GM23338 (cell line): ENCODE measurements around the gene KISS1.

Source experiments
- CREB1 ChIP-seq: fragments of 250-450 bp; sonication (Bioruptor Pico); IDR thresholded peaks from 2 replicates; pipeline ENCODE4 v1.5.0; 2020; ENCODE audit warnings: low read depth, mild to moderate bottlenecking, moderate library complexity
- EZH2 ChIP-seq: fragments of 200-600 bp; sonication (generic); IDR thresholded peaks from one replicate; pipeline ENCODE4 v1.8.0; 2017; ENCODE audit warnings: antibody characterized with exemption, mild to moderate bottlenecking, low read depth; ENCODE audit not compliant: unreplicated experiment
- EZH2phosphoT487 ChIP-seq: fragments of 200-600 bp; sonication (generic); IDR thresholded peaks from one replicate; pipeline ENCODE4 v1.8.1; 2018; ENCODE audit warnings: antibody characterized with exemption; ENCODE audit not compliant: unreplicated experiment
- JUNB ChIP-seq: IDR thresholded peaks from one replicate; pipeline ENCODE4 v1.6.1; 2016; ENCODE audit warnings: antibody characterized with exemption; ENCODE audit not compliant: unreplicated experiment
- POLR2AphosphoS5 ChIP-seq: IDR thresholded peaks from 2 replicates; pipeline ENCODE4 v1.6.1; 2016; ENCODE audit warnings: antibody characterized with exemption, low read depth
- STAT1 ChIP-seq: IDR thresholded peaks from one replicate; pipeline ENCODE4 v1.6.1; 2016; ENCODE audit warnings: antibody characterized with exemption; ENCODE audit not compliant: unreplicated experiment
- ZNF331 ChIP-seq: fragments of 250-450 bp; sonication (Bioruptor Pico); IDR thresholded peaks from 2 replicates; pipeline ENCODE4 v1.5.0; 2020; ENCODE audit warnings: low read depth, mild to moderate bottlenecking, moderate library complexity
- TF ChIP-seq, protein P1 (sequence below): IDR thresholded peaks from one replicate; pipeline ENCODE4 v1.6.1; 2018; ENCODE audit warnings: antibody characterized with exemption; ENCODE audit not compliant: unreplicated experiment
- TF ChIP-seq, protein P2 (sequence below), 2 experiments: fragments of 200-600 bp in 1 of 2; sonication (generic) in 1 of 2; conservative IDR thresholded peaks; 2 replicates each; pipeline versions ENCODE4 v1.5.1 to v1.6.1; 2016 to 2017; ENCODE audit warnings: antibody characterized with exemption in 2 of 2, low read depth in 2 of 2, mild to moderate bottlenecking in 2 of 2, moderate library complexity in 1 of 2

DNA sequence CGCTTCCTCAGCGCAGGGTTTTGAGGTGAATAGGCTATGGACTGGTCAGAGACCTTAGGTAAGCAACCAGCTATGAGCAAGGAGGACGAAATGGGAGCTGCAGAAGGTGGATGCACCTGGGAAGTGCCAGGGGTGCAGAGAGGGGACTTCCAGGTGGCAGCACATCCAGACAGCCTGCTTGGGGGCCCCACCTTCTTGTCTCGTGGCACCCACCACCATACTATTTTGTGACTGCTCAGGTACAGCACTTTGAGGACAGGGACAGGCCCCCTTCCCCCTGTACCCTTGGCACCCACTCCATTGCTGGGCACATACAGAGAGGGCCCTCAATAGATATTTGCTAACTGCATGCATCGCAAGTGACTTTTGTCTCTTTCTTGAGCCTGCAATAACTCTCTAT lies 777 bp upstream of the KISS1 start:
- TF ChIP-seq, protein P1, sequence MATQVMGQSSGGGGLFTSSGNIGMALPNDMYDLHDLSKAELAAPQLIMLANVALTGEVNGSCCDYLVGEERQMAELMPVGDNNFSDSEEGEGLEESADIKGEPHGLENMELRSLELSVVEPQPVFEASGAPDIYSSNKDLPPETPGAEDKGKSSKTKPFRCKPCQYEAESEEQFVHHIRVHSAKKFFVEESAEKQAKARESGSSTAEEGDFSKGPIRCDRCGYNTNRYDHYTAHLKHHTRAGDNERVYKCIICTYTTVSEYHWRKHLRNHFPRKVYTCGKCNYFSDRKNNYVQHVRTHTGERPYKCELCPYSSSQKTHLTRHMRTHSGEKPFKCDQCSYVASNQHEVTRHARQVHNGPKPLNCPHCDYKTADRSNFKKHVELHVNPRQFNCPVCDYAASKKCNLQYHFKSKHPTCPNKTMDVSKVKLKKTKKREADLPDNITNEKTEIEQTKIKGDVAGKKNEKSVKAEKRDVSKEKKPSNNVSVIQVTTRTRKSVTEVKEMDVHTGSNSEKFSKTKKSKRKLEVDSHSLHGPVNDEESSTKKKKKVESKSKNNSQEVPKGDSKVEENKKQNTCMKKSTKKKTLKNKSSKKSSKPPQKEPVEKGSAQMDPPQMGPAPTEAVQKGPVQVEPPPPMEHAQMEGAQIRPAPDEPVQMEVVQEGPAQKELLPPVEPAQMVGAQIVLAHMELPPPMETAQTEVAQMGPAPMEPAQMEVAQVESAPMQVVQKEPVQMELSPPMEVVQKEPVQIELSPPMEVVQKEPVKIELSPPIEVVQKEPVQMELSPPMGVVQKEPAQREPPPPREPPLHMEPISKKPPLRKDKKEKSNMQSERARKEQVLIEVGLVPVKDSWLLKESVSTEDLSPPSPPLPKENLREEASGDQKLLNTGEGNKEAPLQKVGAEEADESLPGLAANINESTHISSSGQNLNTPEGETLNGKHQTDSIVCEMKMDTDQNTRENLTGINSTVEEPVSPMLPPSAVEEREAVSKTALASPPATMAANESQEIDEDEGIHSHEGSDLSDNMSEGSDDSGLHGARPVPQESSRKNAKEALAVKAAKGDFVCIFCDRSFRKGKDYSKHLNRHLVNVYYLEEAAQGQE = no peak
- TF ChIP-seq, protein P2, sequence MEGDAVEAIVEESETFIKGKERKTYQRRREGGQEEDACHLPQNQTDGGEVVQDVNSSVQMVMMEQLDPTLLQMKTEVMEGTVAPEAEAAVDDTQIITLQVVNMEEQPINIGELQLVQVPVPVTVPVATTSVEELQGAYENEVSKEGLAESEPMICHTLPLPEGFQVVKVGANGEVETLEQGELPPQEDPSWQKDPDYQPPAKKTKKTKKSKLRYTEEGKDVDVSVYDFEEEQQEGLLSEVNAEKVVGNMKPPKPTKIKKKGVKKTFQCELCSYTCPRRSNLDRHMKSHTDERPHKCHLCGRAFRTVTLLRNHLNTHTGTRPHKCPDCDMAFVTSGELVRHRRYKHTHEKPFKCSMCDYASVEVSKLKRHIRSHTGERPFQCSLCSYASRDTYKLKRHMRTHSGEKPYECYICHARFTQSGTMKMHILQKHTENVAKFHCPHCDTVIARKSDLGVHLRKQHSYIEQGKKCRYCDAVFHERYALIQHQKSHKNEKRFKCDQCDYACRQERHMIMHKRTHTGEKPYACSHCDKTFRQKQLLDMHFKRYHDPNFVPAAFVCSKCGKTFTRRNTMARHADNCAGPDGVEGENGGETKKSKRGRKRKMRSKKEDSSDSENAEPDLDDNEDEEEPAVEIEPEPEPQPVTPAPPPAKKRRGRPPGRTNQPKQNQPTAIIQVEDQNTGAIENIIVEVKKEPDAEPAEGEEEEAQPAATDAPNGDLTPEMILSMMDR (conservative IDR thresholded peaks at IDR 0.05; ENCODE audit: low read depth in 2 of 2) = no peak
- TF ChIP-seq POLR2AphosphoS5 = no peak
- no peak for TF ChIP-seq CREB1 (CRISPR knock-in tag)
- TF ChIP-seq EZH2 = no peak
- TF ChIP-seq JUNB = no peak
- TF ChIP-seq EZH2phosphoT487 = no peak
- no peak for TF ChIP-seq ZNF331
- no peak for TF ChIP-seq STAT1
